Hepatocyte (in vitro differentiated cells): ENCODE measurements around the gene ESR1. TPM values are rescaled to one million over a fixed set of nuclear protein-coding genes. Genes with fewer than 3 reads are reported as not detected.

Source experiments
- DNase-seq: peaks from one replicate; pipeline ENCODE4 v3.0.0-alpha.2; 2016; ENCODE audit warnings: low spot score
- H2AFZ ChIP-seq: fragments of 200-600 bp; sonication (generic); 2 replicates; pipeline ENCODE4 v1.6.0; 2016; ENCODE audit warnings: antibody characterized with exemption, mild to moderate bottlenecking
- H3K27ac ChIP-seq: fragments of 200-600 bp; sonication (generic); 2 replicates; pipeline ENCODE4 v1.5.1; 2016; ENCODE audit warnings: mild to moderate bottlenecking
- H3K27me3 ChIP-seq: fragments of 200-600 bp; sonication (generic); 2 replicates; pipeline ENCODE4 v1.6.1; 2016
- H3K36me3 ChIP-seq: fragments of 200-600 bp; sonication (generic); replicated peaks from 2 replicates; pipeline ENCODE4 v1.5.1; 2016; ENCODE audit warnings: low read depth; ENCODE audit not compliant: insufficient read depth
- H3K4me1 ChIP-seq: fragments of 200-600 bp; sonication (generic); 2 replicates; pipeline ENCODE4 v1.5.1; 2016; ENCODE audit warnings: mild to moderate bottlenecking, moderate library complexity; ENCODE audit not compliant: insufficient read depth
- H3K4me2 ChIP-seq: fragments of 200-600 bp; sonication (generic); 2 replicates; pipeline ENCODE4 v1.6.0; 2016
- H3K4me3 ChIP-seq: fragments of 200-600 bp; sonication (generic); 2 replicates; pipeline ENCODE4 v1.5.1; 2016; ENCODE audit warnings: mild to moderate bottlenecking
- H3K79me2 ChIP-seq: fragments of 200-600 bp; sonication (generic); 2 replicates; pipeline ENCODE4 v1.6.0; 2017; ENCODE audit warnings: mild to moderate bottlenecking
- H3K9me2 ChIP-seq: fragments of 200-600 bp; sonication (generic); replicated peaks from 2 replicates; pipeline ENCODE4 v1.6.0; 2017; ENCODE audit warnings: mild to moderate bottlenecking; ENCODE audit not compliant: insufficient read depth
- H3K9me3 ChIP-seq: fragments of 200-600 bp; sonication (generic); 2 replicates; pipeline ENCODE4 v1.5.1; 2016; ENCODE audit warnings: low read depth, mild to moderate bottlenecking
- H4K20me1 ChIP-seq: fragments of 200-600 bp; sonication (generic); 2 replicates; pipeline ENCODE4 v1.6.0; 2016; ENCODE audit warnings: mild to moderate bottlenecking; ENCODE audit not compliant: insufficient read depth, poor library complexity, severe bottlenecking
- CTCF ChIP-seq: fragments of 200-600 bp; sonication (generic); IDR thresholded peaks from 2 replicates; pipeline ENCODE4 v1.5.1; 2016; ENCODE audit warnings: antibody characterized with exemption, mild to moderate bottlenecking; ENCODE audit not compliant: poor library complexity
- EZH2 ChIP-seq: fragments of 200-600 bp; sonication (generic); IDR thresholded peaks from 2 replicates; pipeline ENCODE4 v1.6.1; 2016; ENCODE audit warnings: antibody characterized with exemption, mild to moderate bottlenecking, borderline replicate concordance
- EZH2phosphoT487 ChIP-seq: fragments of 200-600 bp; sonication (generic); IDR thresholded peaks from one replicate; pipeline ENCODE4 v1.6.1; 2018; ENCODE audit warnings: antibody characterized with exemption, mild to moderate bottlenecking, low read depth, moderate library complexity; ENCODE audit not compliant: unreplicated experiment, severe bottlenecking
- WGBS: methylation state at CpG from one replicate; pipeline ENCODE4 v1.1.6; 2016; ENCODE audit warnings: low lambda C conversion rate; ENCODE audit errors: missing lambda C conversion rate; 5-methylcytosine and 5-hydroxymethylcytosine counted together
- polyA plus RNA-seq: library from polyadenylated mRNA; unstranded; fragments of >200 nt; fragmentation: Nextera tagmentation; extraction: Ambion mirVana; gene quantifications from 2 replicates; pipeline ENCODE4 v1.2.1, GENCODE V29; 2016
- total RNA-seq: library from RNA; depleted of rRNA; stranded (reverse); fragments of >200 nt; gene quantifications from 2 replicates; pipeline ENCODE4 v1.2.3, GENCODE V29; 2014

ESR1 gene
- total and polyA plus RNA-seq, 2 experiments from 2014 or later = 0.07 TPM; not detected in 1

- H4K20me1 ChIP-seq = no peaks in the 10 kb centered on the region
- H3K4me1 ChIP-seq = no peaks in the 10 kb centered on the region
- H3K36me3 ChIP-seq = no peaks in the 10 kb centered on the region
- H3K4me3 ChIP-seq = no peak overlapping the region
- no peak overlapping the region for H2AFZ ChIP-seq
- H3K4me2 ChIP-seq = no peak overlapping the region
- no peaks in the 10 kb centered on the region for H3K9me2 ChIP-seq
- no peak overlapping the region for H3K27ac ChIP-seq
- 96% methylated on average over 7 of the region's 7 CpGs for WGBS
- DNase-seq = no peak
- H3K27me3 ChIP-seq = no peaks in the 10 kb centered on the region
- H3K79me2 ChIP-seq = no peaks in the 10 kb centered on the region
- H3K9me3 ChIP-seq = no peaks in the 10 kb centered on the region
- TF ChIP-seq EZH2 (no peak), CTCF (no peak), EZH2phosphoT487 (no peak)
These were observed 282.5 kb downstream of the ESR1 start for GRCh38 chr6:152089992-152090391.

DNA sequence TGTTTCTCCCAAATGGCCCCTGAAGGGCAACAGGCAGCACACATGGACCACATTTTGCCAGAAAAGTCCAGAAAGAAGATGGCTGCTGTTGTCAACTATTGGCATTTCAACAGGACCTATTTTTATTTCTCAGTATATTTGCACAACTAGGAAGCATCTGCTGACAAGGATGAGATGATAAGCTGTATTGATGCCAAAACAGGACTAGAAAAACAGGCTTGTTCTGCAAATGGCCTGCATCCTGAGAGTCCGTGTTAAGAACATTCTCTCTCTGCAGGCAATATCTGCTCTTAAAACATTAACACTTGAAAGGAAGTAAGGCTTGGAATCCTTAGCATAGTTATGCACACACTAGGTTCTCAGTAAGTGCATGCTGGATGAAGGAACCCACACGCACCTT lies 283.7 kb downstream of the ESR1 start:
- Histone ChIP-seq H3K27ac (no peak overlapping the region), H3K4me3 (no peak overlapping the region), H2AFZ (no peak overlapping the region), H3K27me3 (no peaks in the 10 kb centered on the region), H3K9me2 (no peaks in the 10 kb centered on the region), H3K36me3 (no peaks in the 10 kb centered on the region), H3K79me2 (no peaks in the 10 kb centered on the region), H3K4me2 (no peak overlapping the region), H3K4me1 (no peaks in the 10 kb centered on the region), H4K20me1 (no peaks in the 10 kb centered on the region), H3K9me3 (no peaks in the 10 kb centered on the region)
- TF ChIP-seq EZH2 (no peak), EZH2phosphoT487 (no peak), CTCF (no peak)
- WGBS = 83% methylated on average over 2 of the region's 2 CpGs
- no peak for DNase-seq

- WGBS = 68% methylated on average over 4 of the region's 4 CpGs
- no peak for TF ChIP-seq EZH2phosphoT487
- TF ChIP-seq EZH2 = no peak
- TF ChIP-seq CTCF = no peak
- no peaks in the 10 kb centered on the region for H3K27me3 ChIP-seq
- no peaks in the 10 kb centered on the region for H3K9me2 ChIP-seq
- H3K9me3 ChIP-seq = no peaks in the 10 kb centered on the region
- H2AFZ ChIP-seq = no peak overlapping the region
- no peak overlapping the region for H3K4me2 ChIP-seq
- H4K20me1 ChIP-seq = no peaks in the 10 kb centered on the region
- H3K4me3 ChIP-seq = no peak overlapping the region
- no peak overlapping the region for H3K27ac ChIP-seq
- DNase-seq = no peak
- no peaks in the 10 kb centered on the region for H3K36me3 ChIP-seq
- peaks cover 4% of the 10 kb centered on the region for H3K4me1 ChIP-seq
- no peaks in the 10 kb centered on the region for H3K79me2 ChIP-seq
These were observed 284.4 kb downstream of the ESR1 start for GRCh38 chr6:152091851-152092341.

- no peak for DNase-seq
- Histone ChIP-seq H3K36me3 (no peaks in the 10 kb centered on the region), H2AFZ (no peak overlapping the region), H3K9me3 (no peaks in the 10 kb centered on the region), H3K9me2 (no peaks in the 10 kb centered on the region), H3K4me3 (no peak overlapping the region), H3K27me3 (no peaks in the 10 kb centered on the region), H4K20me1 (no peaks in the 10 kb centered on the region), H3K79me2 (no peaks in the 10 kb centered on the region), H3K4me1 (peaks cover 12% of the 10 kb centered on the region), H3K4me2 (no peak overlapping the region), H3K27ac (no peak overlapping the region)
- 39% methylated on average over 6 of the region's 6 CpGs for WGBS
- no peak for TF ChIP-seq CTCF
These were observed 286.2 kb downstream of the ESR1 start for GRCh38 chr6:152093711-152094110.
